Amygdala (tissue), 56 donors: ENCODE data around the gene PTPRCAP.
A peak's percentile ranks its signal among the peaks of the same experiment; 100 is the strongest.
"Not testable (repeated sequence)": the region's sequence is repeated elsewhere in the genome, so short reads cannot be mapped to it uniquely, and the experiment has no call there.

ENCODE experiments used
- DNase-seq, 56 donors: peaks; one replicate each; lab custom pipeline; 2025; lab: John Stamatoyannopoulos, UW

PTPRCAP gene

GRCh38 chr11:67466367-67466766, 28.9 kb upstream of the PTPRCAP start:
- peak in 10 of 56 donors; percentile 16 to 37 (median 30) for DNase-seq

DNA sequence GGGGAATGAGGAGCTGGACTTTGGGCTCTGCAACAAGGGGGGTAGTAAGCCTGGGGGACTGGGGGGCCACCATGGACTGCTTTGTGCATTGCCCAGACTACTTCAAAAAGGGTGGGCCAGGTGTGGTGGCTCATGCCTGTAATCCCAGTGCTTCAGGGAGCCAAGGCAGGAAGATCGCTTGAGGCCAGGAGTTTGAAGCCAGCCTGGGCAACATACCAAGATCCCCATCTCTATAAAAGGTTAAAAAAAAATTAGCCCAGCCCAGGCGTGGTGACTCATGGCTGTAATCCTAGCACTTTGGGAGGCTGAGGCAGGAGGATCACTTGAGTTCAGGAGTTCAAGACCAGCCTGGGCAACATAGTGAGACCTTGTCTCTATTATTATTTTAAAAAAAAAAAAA, 28.0 kb upstream of the PTPRCAP start:
- DNase-seq, result not testable (repeated sequence)

DNA sequence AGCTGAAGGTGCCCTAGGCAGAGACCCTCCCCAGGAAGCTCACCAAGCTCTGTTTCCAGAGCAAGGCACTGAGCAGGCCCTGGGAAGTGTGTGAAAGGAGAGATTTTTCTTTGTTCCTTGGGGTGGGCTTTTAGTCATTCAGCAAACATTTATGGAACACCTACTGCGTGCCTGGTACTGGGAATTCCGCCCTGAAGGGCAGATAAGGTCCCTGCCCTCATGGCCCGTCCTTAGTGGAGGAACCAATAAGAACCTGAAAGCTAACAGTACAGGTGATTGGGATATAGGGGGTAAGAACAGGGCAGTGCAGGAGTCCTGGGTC, 27.7 kb upstream of the PTPRCAP start:
- no peak for DNase-seq

DNA sequence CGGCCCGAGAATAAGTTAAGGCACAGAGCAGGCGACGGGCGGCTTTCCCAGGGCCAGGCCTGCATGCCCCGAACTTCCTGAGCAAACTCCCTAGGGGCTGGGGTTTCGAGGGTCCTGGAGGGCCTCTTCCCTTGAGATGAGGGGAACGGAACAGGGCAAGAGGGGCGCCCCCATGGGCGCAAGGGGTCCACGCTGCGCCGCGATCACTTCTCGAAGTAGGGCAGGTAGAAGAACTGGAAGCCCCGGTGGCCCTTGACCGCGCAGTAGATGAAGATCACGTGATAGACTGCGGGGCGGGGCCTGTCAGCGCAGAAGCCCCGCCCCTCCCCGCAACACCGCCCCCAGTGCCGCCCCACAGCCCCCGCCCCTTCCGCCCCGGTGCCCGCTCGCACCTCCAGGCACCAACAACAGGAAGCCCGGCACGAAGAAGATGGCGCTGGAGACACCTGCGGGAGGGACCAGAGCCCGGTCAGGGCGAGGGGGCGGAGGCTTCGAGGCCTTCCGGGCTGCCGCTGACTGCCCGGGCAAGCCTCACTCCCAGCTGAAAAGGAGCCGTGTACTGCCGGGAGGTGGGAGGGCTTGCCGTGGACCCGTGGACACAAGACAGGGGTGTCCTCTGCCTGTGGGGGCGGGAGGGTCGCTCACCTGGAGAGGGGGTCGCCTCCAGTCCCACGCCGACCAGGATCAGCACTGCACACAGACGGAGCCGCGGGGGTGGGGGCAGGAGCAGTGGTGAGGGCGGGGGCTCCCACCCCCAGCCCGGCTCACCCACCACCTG, 27.1 kb upstream of the PTPRCAP start:
- peak in 51 of 56 donors; percentile 11 to 89 (median 60) for DNase-seq

DNA sequence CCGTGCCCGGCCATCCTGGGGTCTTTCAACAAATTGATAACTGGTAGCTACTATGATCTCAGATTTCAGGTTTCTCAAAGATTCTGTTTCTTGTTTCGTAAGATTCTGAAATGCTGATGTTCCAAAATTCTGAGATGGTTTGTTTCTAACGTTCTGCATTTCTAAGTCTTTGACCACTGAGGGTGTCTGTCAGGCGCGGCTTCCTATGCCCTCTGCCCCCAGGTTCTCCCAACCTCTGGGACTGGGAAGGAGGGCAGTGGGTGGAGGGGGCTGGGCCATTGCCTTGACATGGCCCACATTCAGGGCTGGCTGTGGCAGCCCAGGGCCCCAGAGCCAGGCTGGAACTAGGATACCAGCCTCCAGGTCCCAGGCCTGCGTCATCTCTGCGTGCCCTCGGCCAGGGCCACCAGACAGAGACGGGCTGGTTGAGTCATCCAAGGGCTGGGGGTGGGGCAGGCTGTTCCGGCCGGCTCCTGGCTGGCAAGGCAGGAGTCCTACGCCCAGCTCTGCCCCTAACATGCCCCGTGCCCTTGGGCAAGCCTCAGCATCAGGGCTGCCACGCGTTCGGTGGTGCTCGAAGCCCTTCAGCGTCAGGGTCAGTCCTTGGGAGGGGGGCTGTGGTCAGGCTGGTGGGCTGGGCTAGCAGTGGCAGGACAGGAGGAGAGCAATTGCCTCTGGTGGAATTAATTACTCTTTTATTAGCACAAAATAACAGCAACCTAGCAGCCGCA, 26.4 kb upstream of the PTPRCAP start:
- DNase-seq, result peak in 14 of 56 donors; percentile 18 to 55 (median 34)

DNA sequence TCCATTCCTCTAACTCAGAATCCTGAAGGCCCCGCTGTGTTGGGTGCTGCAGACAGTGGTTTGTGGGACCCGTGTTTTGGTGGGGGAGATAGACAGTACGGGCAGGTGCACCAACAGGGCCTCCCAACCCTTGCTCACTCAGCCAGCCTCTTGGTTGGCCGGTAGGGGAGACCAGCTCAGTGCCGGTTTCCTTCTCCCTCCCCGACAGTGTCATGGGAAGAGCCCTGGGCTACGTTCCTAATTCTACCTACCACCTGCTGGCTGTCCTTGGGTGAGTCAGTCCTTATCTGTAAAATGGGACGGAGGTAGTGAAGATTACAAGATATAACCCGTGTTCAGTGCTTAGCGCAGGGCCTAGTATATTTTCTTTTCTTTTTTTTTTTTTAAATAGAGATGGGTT, 25.7 kb upstream of the PTPRCAP start:
- no peak for DNase-seq

DNA sequence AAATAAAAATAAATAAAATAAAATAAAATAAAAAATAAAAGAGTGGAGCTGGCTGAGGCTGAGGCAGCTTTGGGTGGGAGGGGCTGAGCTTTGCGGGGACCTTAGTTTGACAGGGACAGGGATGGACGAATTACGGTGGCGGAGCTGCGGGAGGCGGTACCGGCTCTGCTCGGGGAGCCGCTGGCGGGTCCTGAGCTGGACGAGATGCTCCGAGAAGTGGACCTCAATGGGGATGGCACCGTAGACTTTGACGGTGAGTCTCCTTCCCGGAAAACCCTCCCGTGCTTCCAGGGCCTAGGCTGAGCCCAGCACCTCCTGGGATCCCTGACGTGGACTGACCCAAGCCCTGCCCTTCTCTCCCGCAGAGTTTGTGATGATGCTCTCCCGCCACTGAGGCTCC, 20.8 kb upstream of the PTPRCAP start:
- DNase-seq, result no peak

GRCh38 chr11:67457453-67457852, 20.0 kb upstream of the PTPRCAP start:
- no peak for DNase-seq

DNA sequence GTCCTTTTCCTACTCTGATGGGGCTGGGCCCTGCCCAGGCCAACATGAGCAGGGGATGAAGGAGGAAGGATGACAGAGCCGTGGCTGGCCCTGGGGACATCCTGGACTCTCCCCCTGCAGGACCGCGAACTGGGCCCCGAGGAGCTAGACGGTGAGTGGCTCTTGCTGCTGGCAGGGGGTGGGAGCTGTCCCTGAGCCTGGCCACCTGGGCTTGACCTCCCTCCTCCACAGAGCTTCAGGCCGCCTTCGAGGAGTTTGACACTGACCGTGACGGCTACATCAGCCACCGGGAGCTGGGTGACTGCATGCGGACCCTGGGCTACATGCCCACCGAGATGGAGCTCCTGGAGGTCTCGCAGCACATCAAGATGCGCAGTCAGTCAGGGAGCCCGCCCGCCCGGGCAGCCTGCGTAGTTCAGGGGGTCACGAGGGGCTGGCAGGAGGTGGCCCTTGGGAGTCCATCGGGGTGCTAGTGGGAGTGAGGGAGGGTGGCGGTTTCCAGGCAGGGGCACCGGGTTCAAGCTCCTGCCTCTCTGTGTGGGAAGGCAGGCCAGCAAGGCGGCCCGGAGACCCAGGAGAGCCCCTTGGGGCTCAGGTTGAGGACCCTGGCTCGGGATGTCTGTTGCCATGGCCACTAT, 18.7 kb upstream of the PTPRCAP start:
- DNase-seq, result no peak

DNA sequence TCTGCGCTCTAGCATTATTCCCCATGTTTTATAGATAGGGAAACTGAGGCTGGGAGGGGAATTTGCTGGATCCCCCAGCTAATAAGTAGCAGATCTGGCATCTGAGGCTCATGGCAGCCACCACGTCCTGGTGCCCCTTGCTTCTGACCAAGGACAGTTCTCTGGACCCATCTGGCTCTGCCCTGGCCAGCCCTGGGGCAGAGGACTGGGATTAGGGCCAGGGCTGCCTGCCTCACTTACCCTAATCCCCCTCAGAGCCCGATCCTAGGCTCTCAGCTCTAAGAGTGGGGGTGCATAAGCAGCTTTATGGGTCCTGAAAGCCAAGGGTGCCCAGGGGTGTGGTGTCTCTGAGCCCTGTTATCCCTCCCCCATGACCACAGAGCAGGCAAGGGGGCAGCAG, 17.6 kb upstream of the PTPRCAP start, which contains the start of gene CABP4:
Gene CABP4 (plus strand): TSS at position 301 of the 400 bp plus-strand sequence. CDS start 70 bp downstream, at position 371.
- no peak for DNase-seq

GRCh38 chr11:67453816-67454732, 16.6 kb upstream of the PTPRCAP start:
- DNase-seq, result no peak

GRCh38 chr11:67452141-67452952, 14.9 kb upstream of the PTPRCAP start, which contains the start of gene GPR152:
GPR152 (minus strand) TSS chr11:67452729; CDS start chr11:67452724, 5 bp downstream.
- peak in 7 of 56 donors; percentile 16 to 73 (median 31) for DNase-seq

- no peak for DNase-seq
These were observed 14.1 kb upstream of the PTPRCAP start for GRCh38 chr11:67451658-67451976.

DNA sequence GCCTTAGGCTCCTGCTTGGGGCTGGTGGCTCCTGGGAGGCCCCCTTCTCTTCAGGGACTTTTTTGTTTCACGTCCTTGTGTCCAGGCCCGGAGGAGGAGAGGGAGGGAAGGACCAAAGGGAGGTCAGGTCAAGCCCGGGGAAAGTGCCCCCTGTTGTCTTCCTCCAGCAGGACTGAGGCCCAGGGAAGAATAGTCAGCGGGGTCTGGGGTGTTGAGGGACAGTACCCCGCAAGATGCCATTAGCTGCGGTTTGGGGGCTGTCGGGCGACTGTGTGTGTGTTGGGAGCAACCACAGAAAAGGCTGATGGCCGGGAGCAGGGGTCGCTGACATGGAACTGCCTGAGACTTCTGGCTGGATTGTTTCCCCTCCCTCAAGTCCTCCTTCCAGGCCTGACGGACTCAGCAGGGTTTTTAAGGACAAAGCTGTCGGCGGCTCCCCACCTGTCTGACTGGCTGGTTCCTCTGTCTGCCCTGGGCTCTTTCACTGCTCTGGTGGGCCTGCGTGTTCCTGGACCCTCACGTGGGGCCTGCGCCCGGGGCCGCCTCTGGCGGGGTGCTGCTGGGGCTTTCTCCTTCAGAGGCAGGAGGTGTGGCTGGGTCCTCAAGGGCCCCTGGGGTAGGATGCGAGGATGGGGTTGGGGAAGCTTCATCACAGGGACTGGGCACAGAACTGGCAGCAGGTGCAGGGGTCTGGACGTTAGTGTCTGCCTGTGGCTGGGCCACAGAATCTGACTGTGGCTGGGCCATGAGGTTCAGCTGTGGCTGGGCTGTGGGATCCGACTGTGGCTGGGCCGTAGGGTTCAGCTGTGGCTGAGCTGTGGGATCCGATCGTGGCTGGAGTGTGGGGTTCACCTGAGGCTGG, 13.5 kb upstream of the PTPRCAP start:
- DNase-seq, result no peak

DNA sequence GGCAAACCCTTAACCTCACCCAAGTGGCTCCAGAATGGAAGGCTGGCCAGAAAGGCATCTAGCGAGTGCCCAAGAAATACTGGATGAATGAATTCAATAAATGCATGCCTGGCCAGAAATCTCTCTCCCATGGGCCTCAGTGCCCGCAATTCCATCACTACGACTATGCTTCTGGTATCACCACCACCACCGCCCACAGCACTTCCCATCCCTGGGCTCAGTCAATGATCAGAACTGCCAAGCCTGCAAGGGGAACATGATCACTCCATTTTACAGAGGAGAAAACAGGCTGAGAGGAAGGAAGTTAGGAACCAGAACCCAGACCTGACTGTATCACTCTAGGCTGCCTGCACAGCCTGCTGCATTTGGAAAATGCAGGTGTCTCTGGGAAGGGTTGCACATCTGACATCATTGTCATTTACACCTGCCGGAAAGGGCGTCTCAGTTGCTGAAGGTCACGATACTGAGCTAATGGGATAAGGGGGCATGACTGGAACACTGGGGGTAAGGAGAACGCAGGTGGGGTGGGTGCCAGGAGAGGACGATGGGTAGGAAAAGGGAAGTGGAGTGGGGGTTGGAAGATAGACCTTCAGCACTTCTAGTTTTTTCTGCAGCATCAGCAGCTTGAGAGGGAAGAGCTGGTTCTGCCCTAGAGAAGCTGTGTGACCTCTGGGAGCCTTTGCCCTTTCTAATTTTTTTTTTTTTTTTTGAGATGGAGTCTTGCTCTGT, 11.8 kb upstream of the PTPRCAP start:
- peak in 1 of 56 donors; percentile 25 for DNase-seq

GRCh38 chr11:67448220-67448609, 10.7 kb upstream of the PTPRCAP start:
- DNase-seq, result no peak

DNA sequence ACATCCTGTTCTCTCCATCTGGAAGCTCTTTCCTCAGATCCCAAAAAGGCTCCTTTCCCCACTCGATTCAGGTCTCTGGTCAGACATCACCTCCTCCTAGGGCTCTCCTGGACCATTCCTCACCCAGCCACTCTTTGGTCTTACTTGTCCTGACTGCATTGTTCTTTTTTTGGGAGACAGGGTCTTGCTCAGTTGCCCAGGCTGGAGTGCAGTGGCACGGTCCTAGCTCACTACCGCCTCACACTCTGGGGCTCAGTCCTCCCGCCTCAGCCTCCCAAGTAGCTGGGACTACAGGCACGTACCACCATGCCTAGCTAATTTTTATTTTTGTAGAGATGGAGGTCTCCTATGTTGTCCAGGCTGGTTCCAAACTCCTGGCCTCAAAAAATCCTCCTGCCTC, 8.0 kb upstream of the PTPRCAP start:
- DNase-seq, result no peak
